Fibroblast of the conjunctiva (primary cell): ENCODE results near the gene TMC7.
"Not testable (repeated sequence)": the region's sequence is repeated elsewhere in the genome, so short reads cannot be mapped to it uniquely, and the experiment has no call there.

Experiments
- DNase-seq: peaks from one replicate; pipeline ENCODE4 v3.0.0-alpha.2; 2010; ENCODE audit warnings: low read depth

TMC7 gene

DNA sequence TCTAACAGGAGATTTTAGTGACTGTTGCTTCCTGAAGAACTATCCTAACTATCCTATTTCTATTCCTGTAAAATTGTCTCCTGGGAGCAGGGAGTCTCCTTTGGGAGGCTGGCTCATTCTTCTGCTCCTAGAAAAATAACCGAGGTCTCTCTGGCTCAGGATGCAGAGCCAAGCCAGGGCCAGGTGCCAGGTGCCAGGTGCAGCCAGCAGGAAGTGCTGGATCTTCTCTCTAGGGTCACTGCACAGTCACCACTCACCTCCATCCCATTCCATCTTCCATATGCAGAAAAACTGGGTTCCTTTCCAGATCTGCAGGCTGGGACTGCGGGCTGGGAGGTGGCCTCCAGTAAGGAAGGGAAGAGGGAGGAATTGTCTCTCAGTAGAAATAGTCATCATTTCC, 3.8 kb upstream of the TMC7 start:
- DNase-seq, result no peak

DNA sequence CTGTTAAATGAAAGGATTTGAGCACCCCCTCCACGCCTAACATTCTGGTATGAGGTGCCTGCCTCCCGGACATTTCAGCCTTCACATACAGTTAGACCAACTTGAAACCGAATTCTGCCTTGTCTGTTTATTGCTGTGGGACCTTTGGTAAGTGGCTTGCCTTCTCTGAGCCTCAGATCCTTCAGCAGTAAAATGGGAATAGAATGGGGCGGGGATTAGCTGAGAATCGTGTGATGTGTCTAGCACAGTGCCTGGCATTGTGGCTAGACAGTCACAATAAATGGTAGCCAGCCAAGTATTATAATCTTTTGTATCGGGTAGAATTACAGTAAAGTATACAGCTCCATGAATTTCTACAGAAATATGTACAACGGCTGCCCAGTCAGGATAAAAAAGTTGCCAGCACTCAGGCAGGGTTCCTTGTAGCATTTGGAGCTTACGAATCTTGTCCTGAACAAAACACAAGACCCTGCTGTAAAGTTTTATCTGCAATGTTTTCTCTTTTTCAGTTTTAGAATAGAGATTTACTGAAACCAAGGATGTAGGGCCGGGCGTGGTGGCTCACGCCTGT, 786 bp downstream of the TMC7 start:
- DNase-seq, result no peak

DNA sequence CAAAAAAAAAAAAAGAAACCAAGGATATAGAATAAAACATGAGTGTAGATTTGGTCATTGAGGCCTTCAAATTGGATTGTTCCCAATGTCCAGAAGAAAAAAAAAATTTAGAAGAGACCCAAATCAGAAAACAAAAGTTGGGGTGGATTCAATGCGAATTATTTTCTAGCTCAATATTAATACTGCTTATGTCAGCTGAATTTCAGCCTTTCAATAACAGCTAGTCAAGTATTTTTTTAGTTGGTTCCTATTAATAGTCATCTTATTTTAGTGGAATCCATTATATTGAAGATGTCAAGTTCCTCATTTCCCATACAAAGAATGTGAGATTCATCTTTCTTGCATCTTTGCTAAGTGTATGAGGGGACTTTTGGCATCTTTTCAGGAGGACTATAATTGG, 1.5 kb downstream of the TMC7 start:
- DNase-seq, result not testable (repeated sequence)

DNA sequence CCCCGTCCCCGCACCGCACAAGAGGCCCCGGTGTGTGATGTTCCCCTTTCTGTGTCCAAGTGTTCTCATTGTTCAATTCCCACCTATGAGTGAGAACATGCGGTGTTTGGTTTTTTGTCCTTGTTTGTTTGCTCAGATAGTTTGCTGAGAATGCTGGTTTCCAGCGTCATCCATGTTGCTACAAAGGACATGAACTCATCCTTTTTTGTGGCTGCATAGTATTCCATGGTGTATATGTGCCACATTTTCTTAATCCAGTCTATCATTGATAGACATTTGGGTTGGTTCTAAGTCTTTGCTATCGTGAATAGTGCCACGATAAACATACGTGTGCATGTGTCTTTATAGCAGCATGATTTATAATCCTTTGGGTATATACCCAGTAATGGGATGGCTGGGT, 8.0 kb downstream of the TMC7 start:
- DNase-seq, result not testable (repeated sequence)

DNA sequence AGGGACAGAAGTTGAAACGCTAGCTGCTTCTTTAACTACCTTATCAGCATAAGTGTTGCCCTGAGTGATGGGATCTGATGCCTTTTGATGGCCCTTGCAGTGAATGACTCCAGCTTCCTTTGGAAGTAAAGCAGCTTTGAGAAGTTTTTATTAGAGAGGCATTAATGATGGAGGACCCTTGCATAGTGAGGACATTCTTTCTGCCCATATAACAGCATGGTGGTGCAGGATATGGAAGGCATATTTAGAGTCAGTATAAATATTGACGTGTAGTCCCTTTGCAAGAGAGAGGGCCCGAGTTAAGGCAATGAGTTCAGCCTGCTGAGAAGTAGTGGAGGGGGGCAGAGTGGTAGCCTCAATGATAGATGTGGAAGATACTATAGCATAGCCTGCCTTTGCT, 9.8 kb downstream of the TMC7 start:
- DNase-seq, result not testable (repeated sequence)

DNA sequence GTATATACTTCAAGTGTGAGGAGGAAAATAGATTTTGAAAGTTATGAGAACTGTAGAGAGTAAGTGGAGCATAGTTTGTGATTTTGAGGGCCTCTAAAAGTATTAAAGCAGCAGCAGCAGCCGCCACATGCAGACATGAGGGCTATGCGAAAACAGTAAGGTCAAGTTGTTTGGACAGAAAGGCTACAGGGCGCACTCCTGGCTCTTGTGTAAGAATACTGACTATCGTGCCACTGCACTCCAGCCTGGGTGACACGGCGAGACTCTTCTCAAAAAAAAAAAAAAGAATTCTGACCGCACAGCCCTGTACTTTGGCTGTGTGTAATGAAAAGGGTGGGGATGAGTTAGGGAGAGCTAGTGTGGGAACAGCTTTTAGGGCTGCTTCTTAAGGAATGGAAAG, 10.4 kb downstream of the TMC7 start:
- not testable (repeated sequence) for DNase-seq

DNA sequence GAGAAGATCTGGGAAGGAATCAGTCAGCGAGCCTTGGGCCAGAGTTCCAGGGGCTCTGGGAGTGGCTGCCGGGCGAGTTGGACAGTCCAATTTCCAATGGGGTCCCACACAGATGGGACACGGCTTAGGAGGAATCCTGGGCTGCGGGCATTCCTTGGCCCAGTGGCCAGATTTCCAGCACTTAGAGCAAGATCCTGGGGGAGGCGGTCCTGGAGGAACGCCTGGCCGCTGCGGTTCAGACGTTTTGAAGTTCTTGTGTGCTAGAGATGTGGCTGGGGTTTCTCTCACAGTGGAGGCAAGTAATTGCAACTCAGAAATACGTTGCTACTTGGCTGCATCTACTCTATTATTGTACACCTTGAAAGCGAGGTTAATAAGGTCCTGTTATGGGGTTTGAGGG, 11.7 kb downstream of the TMC7 start:
- not testable (repeated sequence) for DNase-seq

DNA sequence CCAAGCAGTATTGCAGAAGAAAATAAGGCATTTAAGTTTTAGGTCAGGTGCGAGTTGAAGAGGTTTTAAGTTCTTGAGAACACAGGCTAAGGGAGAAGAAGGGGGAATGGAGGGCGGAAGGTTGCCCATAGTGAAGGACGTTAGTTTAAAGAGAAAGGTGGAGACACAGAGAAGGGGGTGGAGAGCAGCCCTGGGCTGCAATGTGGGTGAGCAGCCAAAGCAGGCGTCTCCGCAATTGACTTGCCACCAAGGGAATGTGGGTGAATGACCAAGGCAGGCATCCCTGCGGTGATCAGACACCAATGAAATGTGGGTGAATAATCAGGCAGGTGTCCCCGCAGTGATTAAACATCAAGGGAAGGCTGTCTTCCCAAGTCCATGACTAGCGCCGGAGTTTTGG, 12.8 kb downstream of the TMC7 start:
- not testable (repeated sequence) for DNase-seq

DNA sequence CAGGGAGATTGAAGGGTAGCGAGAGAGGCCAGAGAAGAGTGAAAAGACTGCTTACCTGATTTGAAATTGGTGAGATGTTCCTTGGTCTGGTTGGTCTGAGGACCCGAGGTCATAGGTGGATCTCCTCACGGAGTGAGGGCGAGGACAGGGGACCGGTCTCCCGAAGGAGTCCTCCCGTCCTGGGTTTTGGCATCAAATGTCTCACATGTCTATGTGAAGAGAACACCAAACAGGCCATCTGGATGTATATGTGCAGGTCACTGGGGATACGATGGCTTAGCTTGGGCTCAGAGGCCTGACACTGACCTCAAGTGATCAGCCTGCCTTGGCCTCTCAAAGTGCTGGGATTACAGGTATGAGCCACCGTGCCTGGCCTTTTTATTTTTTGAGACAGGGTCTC, 13.3 kb downstream of the TMC7 start:
- DNase-seq, result not testable (repeated sequence)

DNA sequence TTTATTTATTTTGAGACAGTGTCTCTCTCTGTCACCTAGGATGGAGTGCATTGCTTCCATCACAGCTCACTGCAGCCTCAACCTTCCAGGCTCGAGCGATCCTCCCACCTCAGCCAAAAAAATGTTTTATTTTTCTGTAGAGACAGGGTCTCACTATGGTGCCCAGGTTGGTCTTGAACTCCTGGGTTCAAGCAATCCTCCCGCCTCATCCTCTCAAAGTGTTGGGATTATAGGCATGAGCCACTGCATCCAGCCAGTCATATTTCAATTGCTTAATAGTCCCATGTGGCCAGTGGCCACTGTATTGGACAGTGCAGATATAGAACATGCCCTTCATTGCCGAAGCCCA, 15.3 kb downstream of the TMC7 start:
- DNase-seq, result no peak

DNA sequence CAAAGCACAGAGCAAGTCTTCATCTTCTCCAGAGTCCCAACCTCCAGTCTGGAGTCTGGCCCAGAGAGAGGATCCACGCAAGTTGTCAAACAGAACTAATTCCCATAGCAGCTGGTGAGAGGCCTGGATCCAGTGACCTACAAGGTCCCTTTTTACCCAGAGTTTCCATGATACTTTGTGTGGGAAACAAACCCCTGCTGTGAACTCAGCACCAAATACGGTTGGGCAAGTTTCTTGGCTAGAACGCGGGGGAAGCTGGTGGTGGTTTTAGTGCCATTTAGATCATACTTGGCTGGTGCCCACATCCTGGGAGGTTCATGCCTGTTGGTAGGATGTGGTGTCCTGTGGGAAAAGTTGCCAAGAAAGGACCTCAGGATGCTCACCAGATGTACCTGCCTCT, 18.1 kb downstream of the TMC7 start:
- DNase-seq, result peak; percentile 29

DNA sequence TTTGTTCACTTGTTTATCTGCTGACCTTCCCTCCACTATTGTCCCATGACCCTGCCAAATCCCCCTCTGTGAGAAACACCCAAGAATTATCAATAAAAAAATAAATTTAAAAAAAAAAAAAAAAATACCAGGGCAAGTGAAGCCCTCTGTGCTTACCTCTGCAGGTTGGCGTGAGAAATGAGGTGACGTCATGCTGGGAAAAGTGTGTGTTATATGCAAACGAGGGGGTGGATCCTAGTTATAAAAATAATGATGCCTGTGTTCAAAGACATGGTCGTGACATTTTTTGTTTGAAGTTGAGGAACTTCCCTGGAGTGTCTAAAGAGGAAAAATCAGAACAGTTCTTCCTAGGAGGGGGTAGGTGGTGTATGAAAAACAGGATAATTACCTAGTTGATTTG, 20.2 kb downstream of the TMC7 start:
- no peak for DNase-seq

DNA sequence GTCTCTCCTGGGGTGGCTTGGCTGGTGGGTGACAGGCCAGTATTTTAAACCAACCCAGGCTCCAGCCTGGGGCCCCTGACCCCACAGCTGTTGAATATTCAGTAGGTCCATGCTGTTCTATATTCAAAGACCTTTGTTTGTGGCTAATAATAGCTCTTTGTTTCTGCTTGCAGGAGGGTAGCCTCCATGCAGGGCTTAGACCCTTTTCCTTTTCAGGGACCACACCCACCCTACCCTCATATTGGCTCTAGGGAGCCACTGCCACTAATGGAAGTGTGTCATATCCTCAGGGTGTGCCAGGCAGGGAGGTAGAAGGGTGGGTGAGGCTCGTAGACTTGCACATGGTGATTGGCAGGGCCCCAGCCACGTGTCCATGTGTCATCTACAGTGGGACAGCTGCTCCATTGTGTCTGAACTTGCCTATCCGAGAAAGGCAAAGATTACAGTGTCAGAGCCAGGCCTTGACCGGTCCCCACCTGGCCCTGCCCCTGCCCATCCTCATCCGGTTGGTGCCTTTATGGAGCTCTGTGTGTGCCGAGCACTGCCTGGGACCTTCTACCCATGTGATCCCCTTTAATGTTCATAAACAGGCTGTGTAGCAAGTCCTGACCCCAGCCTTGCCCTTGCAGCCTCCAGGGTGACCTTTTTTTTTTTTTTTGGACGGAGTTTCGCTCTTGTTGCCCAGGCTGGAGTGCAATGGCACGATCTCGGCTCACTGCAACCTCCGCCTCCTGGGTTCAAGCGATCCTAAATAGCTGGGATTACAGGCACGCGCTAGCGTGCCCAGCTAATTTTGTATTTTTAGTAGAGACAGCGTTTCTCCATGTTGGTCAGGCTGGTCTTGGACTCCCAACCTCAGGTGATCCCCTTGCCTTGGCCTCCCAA, 22.1 kb downstream of the TMC7 start:
- DNase-seq, result no peak

DNA sequence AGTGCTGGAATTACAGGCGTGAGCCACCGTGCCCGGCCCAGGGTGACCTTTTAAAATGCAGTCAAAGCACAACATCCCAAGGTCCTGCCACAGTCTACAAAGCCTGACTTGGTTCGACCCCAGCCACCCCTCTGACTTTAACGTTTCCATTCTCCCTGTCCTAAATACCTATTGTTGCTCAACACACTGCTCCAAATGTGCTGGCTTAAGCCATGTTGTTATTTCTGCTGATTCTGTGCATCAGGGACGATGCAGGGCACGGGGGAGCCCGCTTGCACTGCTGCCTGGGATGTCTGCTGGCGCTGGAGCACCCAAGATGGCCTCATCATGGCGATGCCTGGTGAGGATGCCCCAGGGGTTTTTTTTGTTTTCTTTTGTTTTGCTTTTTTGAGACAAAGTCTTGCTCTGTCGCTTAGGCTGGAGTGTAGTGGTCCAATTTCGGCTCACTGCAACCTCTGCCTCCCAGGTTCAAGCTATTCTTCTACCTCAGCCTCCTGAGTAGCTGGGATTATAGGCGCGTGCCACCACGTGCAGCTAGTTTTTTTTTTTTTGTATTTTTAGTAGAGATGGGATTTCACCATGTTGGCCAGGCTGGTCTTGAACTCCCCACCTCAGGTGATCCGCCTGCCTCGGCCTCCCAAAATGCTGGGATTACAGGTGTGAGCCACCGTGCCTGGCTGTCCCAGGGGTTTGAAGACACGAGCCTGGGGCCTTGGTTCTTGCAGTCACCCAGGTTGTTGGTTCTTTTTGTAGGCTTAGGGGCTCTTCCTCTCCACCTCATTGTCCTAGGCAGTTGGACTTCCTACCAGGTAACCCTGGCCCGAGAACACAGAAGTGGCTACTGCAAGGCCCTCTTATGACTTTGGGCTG, 22.9 kb downstream of the TMC7 start:
- no peak for DNase-seq

DNA sequence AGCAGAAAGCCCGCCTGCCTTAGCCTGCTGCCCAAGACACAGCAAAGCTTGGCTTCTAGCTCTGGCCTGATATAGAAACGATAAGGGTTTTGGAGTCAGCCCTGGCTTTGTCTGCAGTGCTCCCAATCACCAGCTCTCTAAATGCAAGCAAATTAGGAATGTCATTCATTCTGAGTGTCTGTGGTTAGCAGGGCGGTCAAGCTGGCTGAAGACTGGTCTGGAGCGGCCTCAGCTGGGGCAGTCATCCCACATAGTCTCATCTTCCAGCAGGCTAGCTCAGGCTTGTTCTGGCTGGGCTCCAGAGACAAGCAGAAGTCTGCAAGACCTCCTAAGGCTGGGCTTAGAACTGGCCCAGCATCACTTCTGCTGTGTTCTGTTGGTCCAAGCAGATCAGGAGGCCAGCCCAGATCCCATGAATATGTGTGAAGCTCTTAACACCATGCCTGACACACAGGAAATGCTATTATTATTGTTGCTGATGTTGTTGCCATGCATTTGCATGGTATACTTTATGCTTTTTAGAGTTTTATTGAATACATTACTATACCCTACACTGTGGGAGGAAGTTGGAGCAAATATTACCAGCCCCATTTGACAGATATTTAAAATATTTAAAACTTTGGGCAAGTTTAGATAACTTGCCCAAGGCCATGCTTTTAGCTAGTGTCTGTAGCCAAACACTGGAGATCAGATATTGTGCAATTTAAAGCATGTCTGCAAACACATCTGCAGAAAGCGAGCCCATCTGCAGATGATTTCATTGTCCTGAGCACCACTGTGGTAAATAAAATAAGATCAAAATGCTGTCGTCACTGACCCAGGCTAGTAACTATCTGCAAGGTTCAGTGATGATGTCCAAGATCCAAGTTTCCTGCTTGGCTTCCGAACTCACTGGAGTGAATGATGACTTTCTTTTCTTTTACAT, 24.8 kb downstream of the TMC7 start:
- DNase-seq, result peak; percentile 60

DNA sequence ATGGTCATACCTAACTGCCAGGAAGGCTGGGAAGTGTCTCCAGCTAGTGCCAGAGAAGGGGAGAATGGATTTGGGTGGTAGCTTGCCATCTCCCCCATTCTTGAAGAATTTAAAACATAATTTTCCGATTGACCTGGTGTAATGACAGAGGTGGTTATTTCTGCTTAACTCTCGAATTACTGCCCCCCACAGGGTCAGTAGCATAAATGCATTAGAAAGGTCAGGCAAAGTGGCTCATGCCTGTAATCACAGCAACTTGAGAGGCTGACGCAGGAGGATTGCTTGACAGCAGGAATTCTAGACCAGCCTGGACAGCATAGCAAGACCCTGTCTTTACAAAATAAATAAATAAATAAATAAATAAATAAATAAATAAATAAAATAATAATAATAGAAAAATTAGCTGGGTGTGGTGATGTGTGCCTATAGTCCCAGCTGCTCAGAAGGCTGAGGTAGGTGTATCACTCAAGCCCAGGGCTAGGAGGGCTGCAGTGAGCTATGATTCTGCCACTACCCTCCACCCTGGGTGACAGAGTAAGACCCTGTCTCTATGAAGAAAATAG, 27.5 kb downstream of the TMC7 start:
- no peak for DNase-seq

DNA sequence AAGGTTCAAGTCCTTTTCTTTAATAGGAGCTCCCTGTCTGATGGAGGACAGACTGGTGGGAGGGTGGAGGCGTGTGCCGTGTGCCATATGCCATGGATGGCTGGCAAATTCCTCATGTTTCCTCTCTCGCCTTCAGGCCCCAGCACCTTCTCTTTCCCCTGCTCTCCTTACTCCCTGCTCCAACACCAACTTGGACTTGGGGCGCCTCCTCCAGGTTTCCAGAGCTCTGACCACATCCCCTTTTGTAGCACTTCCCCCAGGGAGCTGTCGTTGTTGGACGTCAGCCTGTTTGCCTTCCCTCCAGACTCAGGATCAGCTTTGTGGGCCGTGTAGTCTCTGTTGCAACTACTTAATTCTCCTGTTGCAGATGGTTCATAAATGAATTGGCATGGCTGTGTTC, 30.7 kb downstream of the TMC7 start:
- DNase-seq, result no peak

DNA sequence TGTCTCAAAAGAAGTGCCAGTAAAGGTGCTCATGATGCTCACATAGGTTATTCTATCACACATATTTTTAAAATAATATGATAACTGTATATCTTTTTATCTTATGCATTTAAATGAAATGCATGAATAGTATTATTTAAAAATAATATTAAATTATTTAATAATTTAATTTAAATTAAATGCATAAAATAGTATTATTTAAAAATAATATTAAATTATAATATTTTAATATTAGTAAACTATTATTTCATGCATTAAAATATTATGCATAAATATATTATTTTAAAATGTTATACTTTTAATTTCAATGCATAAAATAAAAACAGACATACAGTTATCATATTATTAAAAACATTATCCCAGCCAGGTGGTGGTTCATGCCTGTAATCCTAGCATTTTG, 33.4 kb downstream of the TMC7 start:
- DNase-seq, result no peak

DNA sequence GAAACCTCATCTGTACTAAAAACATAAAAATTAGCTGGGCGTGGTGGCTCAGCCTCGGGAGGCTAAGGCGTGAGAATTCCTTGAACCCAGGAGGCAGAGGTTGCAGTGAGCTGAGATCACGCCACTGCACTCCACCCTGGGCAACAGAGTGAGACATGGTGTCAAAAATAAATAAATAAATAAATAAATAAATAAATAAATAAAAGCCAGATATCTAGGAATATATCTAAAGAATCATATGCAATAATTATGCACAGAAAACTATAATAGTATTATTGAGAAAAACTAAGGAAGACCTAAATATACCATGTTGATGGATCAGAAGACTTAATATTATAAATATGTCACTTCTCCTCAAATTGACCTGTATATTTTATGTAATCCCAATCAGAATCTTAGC, 37.0 kb downstream of the TMC7 start:
- DNase-seq, result no peak

DNA sequence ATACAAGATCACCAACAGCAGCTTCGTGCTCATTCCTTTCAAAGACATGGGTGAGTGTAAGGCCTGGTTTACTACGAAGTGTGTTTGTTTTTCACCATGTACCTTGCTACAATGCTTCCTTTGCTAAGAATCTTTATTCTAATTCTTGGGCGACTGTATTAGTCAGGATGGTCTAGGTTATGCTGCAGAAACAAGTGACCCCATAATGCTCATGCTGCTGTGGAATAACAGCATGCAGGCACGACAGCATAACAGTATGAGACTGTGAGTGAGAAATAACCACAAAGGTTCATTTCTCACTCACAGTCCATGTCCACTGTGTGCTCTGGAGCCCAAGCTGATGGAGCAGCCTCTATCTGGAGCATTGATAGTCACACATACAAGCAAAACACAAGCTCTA, 38.0 kb downstream of the TMC7 start:
- no peak for DNase-seq

DNA sequence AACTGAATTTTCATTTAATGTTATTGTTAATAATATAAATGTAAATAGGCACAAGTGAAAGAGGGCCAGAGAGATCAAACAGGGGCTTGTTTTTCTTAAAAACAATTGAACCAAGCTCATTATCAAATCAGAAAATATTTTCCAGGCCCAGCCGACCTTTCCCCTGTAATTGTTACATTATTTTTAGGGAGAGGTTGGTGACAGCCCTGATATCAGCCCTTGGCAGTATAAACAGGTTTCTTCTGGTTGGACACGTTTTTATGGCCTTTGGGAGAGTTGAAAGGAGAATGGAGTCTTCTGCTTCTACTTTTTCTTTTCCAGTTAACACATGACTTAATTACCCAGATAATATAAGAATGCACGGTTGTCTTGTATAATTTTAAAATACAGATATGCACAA, 43.7 kb downstream of the TMC7 start:
- no peak for DNase-seq

DNA sequence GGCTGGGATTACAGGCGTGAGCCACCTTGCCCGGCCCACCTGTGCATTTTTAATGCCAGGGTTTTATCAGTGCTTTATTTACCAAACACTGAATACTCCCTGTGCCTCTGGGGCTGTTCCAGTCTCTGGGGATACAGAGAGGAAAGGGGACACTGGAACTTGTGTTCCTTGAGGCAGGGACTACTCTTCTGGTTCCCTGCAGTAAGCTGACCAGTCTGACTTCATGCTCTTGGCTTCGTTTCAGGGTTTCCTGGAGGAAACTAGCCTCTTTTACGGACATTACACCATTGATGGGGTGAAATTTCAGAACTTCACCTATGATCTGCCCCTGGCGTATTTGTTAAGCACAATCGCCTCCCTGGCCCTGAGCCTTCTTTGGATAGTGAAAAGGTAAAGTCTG, 46.2 kb downstream of the TMC7 start:
- DNase-seq, result no peak
